IMR-90 (cell line): ENCODE results near the gene SEC16A.

ENCODE experiments used
- BHLHE40 ChIP-seq: fragments of 150-350 bp; IDR thresholded peaks from 2 replicates; pipeline ENCODE4 v1.6.1; 2016; ENCODE audit warnings: mild to moderate bottlenecking, low read depth, low read length
- CEBPB ChIP-seq: IDR thresholded peaks from 2 replicates; pipeline ENCODE4 v1.6.1; 2012; ENCODE audit warnings: low read depth, low read length, improper control_type of control experiment
- CHD1 ChIP-seq: IDR thresholded peaks from 2 replicates; pipeline ENCODE4 v1.6.1; 2012; ENCODE audit warnings: low read depth, low read length, improper control_type of control experiment
- CTCF ChIP-seq: conservative IDR thresholded peaks from 2 replicates; pipeline ENCODE4 v1.5.1; 2012; ENCODE audit warnings: mild to moderate bottlenecking, low read depth, low read length, improper control_type of control experiment
- ELK1 ChIP-seq: fragments of 150-350 bp; IDR thresholded peaks from 2 replicates; pipeline ENCODE4 v1.6.1; 2016; ENCODE audit warnings: low read depth, mild to moderate bottlenecking, low read length, moderate library complexity, borderline replicate concordance
- MAFK ChIP-seq: IDR thresholded peaks from 2 replicates; pipeline ENCODE4 v1.6.1; 2012; ENCODE audit warnings: low read depth, low read length, improper control_type of control experiment
- MXI1 ChIP-seq: IDR thresholded peaks from 2 replicates; pipeline ENCODE4 v1.6.1; 2012; ENCODE audit warnings: low read depth, mild to moderate bottlenecking, low read length, moderate library complexity, borderline replicate concordance
- NFE2L2 ChIP-seq: fragments of 150-350 bp; IDR thresholded peaks from 2 replicates; pipeline ENCODE4 v1.6.1; 2016; ENCODE audit warnings: low read depth, mild to moderate bottlenecking, low read length
- POLR2A ChIP-seq: IDR thresholded peaks from 2 replicates; pipeline ENCODE4 v1.6.1; 2012; ENCODE audit warnings: mild to moderate bottlenecking, low read depth, low read length
- RAD21 ChIP-seq: IDR thresholded peaks from 2 replicates; pipeline ENCODE4 v1.6.1; 2012; ENCODE audit warnings: low read length, improper control_type of control experiment
- RCOR1 ChIP-seq: IDR thresholded peaks from 2 replicates; pipeline ENCODE4 v1.6.1; 2012; ENCODE audit warnings: mild to moderate bottlenecking, low read length, improper control_type of control experiment; ENCODE audit not compliant: insufficient replicate concordance
- RFX5 ChIP-seq: IDR thresholded peaks from 2 replicates; pipeline ENCODE4 v1.8.0; 2012; ENCODE audit warnings: low read depth, mild to moderate bottlenecking, low read length, moderate library complexity
- SMC3 ChIP-seq: fragments of 150-350 bp; IDR thresholded peaks from 2 replicates; pipeline ENCODE4 v1.6.1; 2016; ENCODE audit warnings: low read depth, mild to moderate bottlenecking, antibody characterized with exemption, low read length, moderate library complexity
- USF2 ChIP-seq: fragments of 150-350 bp; IDR thresholded peaks from 2 replicates; pipeline ENCODE4 v1.6.1; 2017; ENCODE audit warnings: mild to moderate bottlenecking, antibody characterized with exemption, low read length, low read depth

GRCh38 chr9:136531904-136532798 is 49.3 kb upstream of the SEC16A start:
- TF ChIP-seq CTCF (no peak), CEBPB (no peak), USF2 (no peak), RCOR1 (no peak), POLR2A (no peak), BHLHE40 (no peak), SMC3 (no peak), MAFK (no peak), MXI1 (no peak), ELK1 (no peak), NFE2L2 (no peak), RAD21 (no peak), CHD1 (no peak), RFX5 (no peak)
